HG03095 (cell line): Measurements from ENCODE around the gene PALM3.
"Not testable (repeated sequence)": the region's sequence is repeated elsewhere in the genome, so short reads cannot be mapped to it uniquely, and the experiment has no call there.

Source experiments
- ATAC-seq: cut with Tn5 transposase; IDR thresholded peaks from one replicate; pipeline ENCODE4 v1.9.1; 2021; ENCODE audit warnings: moderate library complexity; ENCODE audit not compliant: unreplicated experiment

PALM3 gene

DNA sequence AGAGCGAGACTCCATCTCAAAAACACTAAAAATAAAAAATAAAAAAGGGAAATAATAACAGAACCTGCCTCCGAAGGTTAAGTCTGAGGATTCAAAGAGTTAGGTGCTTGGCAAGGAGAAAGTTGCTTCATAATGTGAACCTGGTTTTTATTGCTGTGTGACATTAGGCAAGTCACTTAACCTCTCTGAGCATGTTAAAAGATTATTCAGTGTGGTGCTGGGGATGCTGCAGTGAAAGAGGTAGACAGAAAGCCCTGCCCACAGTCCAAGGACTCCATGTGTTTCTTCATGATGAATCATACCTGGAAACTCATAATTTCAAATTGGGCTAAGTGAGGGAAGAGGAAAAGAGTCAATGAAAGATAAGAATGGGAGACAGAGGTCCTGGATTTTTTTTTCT is 27.9 kb downstream of the PALM3 start:
- no peak for ATAC-seq

DNA sequence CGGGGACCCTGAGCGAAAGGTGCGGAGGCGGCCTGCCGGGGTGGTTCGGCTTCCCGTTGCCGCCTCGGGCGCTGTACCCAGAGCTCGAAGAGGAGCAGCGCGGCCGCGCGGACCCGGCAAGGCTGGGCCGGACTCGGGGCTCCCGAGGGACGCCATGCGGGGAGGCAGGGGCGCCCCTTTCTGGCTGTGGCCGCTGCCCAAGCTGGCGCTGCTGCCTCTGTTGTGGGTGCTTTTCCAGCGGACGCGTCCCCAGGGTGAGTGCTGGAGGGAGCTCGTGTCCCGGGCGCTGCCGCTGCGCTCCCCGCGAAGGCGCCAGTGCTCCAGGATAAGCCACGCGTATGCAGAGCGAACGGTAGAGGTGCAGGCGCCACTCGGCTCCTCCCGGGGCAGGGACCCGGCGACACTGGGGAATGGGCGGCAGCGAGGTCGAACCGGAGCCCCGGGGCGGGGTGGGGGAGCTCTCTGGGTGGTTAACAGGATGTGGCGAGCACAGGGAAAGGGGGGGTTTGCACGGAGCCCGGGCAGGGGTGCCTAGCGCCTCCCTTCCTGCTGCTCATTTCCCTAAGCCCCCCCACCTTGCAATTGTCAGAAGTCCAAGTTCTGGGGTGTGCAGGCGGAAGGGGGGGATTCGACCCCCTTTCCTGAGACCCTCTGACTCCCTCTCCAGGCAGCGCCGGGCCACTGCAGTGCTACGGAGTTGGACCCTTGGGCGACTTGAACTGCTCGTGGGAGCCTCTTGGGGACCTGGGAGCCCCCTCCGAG is 30.0 kb downstream of the PALM3 start, which contains the start of gene IL27RA:
TSS of gene IL27RA (plus strand) at position 44 of the 762 bp plus-strand sequence. CDS start at position 155, 111 bp downstream.
- no peak for ATAC-seq

DNA sequence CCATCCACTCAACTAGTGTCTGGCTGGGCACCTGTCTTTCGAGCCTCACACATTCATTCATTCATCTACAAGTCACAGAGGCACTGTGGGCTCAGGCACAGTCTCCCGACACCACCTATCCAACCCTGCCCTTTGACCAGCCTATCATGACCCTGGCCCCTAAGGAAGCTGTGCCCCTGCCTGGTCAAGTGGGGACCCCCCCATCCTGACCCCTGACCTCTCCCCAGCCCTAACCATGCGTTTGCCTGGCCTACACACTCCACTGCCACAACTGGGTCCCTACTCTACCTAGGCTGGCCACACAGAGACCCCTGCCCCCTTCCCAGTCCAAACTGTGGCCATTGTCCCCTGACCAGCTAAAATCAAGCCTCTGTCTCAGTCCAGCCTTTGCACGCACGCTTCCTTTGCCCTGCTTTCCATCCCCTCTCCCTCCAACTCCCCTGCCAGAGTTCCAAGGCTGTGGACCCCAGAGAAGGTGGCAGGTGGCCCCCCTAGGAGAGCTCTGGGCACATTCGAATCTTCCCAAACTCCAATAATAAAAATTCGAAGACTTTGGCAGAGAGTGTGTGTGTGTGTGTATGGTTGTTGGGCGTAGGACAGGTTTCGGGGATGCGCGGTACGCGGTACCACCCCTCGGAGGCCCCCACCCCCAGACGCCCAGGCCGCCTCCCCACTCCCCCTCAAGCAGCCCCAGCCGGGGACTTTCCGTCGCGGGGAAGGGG is 30.7 kb downstream of the PALM3 start:
- ATAC-seq, result no peak

DNA sequence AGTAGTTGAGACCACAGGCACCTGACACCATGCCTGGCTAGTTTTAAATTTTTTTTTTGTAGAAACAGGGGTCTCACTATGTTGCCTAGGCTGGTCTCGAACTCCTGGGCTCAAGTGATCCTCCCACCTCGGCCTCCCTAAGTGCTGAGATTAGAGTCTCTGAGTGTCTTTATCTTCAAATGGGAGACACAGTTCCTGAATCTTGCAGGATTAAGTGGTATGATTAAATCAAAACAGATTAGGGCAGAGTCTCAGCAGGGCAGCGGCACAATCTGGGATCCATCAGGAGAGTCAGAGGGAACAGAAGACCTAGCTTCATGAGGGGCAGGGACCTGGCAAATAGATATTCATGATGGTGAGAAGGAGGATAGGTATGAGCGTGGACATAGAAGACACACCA is 33.0 kb downstream of the PALM3 start:
- no peak for ATAC-seq

DNA sequence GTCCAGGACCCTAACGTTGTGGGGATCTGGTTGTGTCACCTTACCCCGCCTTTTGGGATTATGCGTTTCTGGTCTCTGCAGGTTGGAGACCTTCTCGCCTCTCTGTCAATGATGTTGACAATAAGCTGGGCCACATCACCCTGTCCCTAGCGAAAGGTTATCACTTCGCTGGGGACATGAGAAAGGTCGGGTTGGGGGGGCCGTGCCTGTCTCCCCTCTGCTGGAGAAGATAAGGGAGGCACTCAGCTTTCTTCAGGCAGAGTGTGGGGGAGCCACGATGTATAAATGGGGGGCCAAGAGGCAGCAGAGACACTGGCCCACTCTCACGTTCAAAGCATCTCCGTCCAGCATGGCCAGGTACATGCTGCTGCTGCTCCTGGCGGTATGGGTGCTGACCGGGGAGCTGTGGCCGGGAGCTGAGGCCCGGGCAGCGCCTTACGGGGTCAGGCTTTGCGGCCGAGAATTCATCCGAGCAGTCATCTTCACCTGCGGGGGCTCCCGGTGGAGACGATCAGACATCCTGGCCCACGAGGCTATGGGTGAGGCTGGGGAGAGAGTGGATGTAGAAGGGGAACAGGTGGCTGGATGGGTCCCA is 33.9 kb downstream of the PALM3 start, which contains the start of gene RLN3:
TSS of gene RLN3 (plus strand) at position 293 of the 595 bp plus-strand sequence. CDS start at position 350, 57 bp downstream.
- no peak for ATAC-seq

DNA sequence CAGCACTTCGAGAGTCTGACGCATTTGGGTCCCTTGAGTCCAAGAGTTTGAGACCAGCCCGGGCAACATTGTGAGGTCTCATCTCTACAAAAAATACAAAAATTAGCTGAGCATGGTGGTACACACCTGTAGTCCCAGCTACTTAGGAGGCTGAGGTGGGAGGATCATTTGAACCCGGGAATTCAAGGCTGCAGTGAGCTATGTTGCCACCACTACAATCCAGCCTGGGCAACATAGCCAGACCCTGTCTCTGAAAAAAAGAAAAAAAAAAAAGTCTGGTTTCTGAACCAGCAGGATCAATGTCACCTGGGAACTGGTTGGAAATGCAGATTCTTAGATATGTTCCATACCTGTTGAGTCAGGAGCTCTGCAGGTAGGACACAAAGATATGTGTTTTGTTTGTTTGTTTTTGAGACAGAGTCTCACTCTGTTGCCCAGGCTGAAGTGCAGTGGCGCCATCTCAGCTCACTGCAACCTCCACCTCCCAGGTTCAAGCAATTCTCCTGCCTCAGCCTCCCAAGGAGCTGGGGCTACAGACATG is 35.2 kb downstream of the PALM3 start:
- ATAC-seq, result not testable (repeated sequence)

DNA sequence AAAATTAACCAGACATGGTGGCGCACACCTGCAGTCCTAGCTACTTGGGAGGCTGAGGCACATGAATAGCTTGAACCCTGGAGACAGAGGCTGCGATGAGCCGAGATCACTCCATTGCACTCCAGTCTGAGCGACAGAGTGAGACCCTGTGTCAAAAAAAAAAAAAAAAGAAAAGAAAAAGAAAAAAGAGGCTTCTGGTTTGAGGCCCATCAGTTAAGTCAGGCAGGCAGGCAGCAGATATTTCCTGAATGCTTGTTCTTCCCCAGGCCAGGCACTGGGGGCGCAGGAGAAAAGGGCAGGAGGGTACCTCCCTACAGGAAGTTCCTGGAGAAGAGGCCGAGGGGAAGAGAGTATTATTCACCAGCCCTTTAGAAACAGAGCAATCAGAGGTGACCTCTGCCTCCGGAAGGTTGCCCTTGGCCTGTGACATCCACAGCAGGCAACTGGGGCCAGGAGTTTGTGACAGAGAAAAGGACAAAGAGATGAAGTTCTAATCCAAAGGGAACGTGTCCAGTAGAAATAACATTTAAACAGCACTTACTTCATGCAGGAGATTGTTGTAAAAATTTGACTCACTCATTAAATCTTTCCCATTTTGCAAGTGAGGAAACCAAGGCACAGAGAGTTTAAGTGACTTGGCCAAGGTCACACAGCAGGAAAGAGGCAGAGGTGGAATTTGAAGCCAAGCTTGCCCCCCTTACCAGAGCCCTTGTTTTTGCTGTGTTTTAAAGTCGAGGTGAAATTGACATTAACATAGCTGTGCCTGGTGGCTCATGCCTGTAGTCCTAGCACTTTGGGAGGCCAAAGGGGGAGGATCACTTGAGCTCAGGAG is 38.3 kb downstream of the PALM3 start:
- ATAC-seq, result no peak

DNA sequence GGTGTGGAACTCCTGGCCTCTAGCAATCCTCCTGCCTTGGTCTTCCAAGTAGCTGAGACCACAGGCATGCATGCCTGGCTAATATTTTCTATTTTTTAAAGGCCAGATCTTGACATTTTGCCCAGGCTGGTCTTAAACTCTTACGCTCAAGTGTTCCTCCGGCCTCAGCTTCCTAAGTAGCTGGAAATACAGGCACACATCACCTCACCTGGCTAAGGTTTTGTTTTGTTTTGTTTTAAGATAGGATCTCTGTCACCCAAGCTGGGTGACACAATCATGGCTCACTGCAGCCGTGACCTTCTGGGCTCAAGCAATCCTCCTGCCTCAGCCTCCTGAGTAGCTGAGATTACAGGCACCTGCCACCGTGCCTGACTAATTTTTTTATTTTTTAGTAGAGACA is 39.4 kb downstream of the PALM3 start:
- ATAC-seq, result no peak

DNA sequence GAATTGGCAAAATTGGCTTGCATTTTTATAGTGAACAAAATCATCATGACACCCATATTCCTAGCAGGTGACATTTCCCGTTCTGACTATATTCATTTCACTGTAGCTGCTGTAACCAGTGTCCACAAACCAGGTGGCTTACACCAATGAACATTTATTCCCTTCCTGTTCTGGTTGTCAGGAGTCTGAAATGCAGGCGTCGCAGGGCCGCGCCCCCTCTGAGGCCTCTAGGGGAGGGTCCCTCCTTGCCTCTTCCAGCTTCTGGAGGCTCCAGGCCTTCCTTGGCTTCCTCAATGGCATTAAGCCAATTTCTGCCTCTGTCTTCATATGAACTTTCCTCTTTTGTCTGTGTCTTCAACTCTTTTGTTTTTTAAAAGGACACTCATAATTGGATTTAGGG is 40.4 kb downstream of the PALM3 start:
- ATAC-seq, result no peak

DNA sequence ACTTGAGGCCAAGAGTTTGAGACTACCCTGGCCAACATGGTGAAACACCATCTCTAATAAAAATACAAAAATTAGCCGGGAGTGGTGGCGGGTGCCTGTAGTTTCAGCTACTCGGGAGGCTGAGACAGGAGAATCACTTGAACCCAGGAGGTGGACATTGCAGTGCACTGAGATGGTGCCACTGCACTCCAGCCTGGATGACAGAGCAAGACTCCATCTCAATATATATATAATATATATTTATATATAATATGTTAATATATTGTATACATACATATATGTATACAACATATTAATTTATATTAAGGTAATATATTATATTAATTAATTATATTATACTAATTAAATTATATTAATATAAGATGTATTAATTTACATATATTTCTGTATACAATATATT is 42.1 kb downstream of the PALM3 start:
- ATAC-seq, result not testable (repeated sequence)

DNA sequence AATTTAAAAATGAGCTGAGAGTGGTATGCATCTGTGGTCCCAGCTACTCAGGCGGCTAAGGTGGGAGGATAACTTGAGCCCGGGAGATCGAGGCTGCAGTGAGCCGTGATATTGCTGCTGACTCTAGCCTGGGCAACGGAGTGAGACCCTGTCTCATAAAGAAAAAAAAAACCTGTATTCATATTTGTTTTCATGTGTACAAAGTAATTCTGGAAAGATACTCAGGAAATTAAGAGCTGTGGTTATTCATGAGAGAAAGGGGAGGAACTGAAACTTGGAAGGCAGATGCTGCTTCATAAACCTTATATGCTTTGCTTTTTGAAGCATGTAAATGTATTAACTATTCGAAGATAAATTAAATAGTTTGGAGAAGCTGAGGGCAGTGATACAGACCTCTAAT is 42.8 kb downstream of the PALM3 start:
- no peak for ATAC-seq

DNA sequence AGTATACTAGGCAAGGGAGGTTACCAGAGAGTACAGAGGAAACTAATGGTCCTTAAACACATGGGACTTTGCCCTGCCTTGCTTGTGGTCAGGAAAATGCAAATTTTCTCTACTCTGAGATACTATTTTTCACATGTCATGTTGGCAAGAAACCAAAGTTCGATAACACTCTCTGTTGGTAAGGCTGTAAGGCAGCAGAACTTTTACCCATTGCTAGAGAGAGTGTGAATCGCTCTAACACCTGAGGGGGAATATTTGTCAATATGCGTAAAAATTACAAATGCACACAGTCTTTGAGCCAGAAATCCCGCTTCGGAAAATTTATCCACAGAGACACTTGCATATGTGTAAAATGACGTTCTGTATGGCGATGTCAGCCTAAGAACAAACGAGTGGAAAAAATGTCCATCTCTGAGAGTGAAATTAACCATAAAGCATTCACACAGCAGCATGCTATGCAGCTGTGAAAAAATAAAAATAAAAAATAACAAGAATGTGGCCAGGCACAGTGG is 46.3 kb downstream of the PALM3 start:
- no peak for ATAC-seq

DNA sequence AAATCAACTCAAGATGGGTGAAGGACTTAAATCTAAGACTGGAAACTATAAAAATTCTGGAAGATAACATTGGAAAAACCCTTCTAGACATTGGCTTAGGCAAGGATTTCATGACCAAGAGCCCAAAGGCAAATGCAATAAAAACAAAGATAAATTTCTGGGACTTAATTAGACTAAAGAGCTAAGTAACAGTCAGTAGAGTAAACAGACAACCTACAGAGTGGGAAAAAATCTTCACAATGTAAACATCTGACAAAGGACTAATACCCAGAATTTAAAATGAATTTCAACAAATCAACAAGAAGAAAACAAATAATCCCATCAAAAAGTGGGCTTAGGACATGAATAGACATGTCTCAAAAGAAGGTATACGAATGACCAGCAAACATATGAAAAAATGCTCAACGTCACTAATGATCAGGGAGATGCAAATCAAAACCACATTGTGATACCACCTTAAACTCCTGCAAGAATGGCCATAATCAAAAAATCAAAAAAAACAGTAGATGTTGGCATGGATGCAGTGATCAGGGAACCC is 49.4 kb downstream of the PALM3 start:
- ATAC-seq, result no peak

DNA sequence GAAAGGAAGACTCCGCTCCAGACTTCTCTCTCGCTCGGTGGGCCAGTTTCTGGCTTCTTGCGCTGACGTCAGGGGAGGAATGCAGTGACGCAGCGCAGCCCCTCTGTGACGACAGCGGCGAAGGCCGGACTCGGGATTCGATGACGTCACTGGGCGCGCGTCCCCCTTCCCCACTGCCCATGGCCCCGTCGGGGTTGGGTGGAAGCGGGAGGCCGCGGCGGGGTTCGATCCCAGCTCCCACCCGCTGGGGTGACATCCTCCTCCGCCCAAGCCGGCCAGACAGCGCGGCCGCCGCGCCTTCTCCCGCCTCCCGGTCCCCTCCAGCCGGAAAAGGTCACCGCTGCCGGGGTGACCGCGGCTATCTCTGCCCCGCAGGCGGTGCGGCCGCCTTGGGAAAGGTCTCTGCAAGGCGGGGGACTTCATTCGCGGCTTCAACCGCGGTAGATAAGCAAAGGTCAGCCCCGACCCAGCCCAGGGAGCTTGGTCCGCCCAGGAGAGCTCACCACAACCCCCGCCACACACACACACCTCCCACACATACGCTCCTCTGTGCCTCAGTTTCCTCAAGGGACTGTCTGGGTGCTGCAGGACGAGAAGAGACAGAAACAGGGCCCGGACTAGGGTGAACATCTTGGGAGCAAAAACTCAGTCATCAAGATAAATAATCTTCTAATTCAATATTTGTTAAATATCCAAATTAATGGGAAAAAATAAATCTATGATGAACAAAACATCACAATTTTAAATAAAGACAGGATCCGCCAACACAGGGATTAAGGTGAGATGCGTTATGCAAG is 54.9 kb downstream of the PALM3 start:
- ATAC-seq, result peak; percentile 20

DNA sequence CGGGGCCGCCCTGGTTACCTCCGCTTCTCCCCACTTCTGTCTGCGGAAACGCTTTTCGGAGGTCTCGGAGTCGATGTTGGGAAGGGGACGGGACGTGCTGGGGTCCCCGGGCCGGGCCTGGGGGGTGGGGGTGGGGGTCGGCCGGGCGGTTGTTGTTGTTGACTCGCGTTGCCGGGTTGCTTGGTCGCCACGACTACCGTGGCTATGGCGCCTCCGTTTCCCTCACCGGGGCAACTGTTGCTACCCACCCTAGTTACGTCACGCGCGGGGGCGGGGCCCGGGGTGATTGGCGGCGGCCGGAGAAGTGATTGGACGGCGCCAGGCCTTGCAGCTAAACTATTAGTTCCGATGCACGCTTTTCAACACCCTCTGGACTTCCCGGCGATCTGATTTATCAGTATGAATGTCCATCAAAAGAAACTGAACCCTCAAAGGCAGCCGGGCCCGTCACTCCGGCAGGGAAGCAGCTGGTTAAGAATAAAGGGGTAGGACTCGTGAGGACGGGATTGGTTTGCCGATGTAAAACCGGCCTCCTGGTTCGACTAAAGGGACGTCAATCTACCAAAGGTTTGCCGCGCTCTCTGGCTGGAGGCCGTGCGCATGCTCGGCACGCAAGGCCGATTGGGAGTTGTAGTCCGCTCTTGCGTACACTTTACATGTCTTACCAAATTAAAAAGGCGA is 55.7 kb downstream of the PALM3 start, which contains the start of gene RFX1:
TSS of gene RFX1 (minus strand) at position 236 of the 681 bp plus-strand sequence. CDS start 12,477 bp downstream, outside the sequence.
- peak; percentile 69 for ATAC-seq

DNA sequence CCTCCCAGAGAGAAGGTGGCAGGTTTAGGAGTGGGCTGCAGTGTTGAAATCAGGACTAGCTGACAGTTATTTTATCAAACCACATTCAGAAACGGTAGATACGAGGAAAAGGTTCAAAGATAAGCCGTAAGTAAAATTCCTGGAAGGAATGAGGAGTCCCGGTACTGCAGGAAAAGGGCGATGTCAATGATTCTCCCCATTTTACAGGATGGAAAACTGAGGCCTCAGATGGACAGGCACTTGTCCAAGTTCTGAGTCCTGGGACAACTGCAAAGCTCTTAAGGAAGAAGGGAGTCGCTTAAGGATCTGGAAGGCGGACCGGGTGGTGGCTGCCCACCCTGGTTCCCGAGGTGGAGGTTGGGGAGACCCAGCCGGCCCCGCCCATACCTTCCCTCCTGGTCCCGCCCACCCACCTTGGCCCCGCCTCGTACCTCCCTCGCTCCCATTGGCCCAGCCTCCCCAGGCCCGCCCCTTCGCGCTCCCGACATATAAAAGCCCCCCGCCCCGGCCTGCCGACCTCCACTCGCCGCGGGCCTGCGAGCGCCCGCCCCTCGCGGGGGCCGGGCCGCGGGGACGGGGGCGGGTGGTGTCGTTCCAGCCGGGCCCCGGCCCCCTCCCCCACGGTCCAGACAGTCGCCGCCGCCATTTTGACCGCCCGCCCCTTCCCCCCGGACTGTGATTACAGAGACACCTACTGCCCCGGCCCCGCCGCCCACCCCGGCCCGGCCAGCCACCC is 56.4 kb downstream of the PALM3 start:
- ATAC-seq, result no peak

DNA sequence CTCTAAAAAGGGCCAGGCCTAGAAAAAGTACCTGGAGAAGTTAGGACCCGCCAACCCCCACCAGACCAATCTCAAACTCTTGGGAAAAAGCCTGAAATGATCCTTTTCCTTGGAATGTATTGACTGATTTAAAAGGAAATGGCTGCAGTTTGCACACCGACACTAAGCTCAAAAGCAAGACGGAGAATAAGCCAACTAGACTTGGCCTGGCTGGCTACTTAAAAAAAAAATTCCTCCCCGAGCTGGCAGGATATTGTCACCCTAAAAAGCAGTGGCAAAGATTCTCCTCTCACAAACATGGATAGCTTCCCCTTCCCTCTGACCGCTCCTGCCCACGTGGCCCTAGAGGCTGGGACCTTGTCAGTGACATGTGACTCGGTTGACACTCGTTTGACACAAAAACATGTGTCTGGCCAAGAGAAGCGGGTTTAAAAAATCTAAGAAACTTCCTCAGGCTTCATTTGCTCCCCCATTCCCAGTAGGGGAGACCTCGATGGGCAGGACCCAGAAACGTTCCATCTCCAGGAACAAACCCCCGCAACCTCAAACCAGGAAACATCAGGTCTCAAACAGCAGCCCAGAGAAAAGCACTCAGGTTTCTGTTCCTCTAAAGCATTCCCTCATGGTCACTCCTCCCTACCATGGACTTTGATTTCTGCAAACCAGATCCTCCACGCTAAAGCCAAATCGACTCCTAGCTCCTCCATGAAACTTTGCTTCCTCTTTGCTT is 57.1 kb downstream of the PALM3 start:
- ATAC-seq, result no peak
